IMR-90 (cell line): Measurements from ENCODE around the gene SNRNP25. TPM values are rescaled to one million over a fixed set of nuclear protein-coding genes. Genes with fewer than 3 reads are reported as not detected.
"Not testable (repeated sequence)": the region's sequence is repeated elsewhere in the genome, so short reads cannot be mapped to it uniquely, and the experiment has no call there.

Source experiments
- ATAC-seq: fragments of 200-7000 bp; cut with Tn5 transposase; 2 replicates; pipeline ENCODE4 v1.9.1; 2020; ENCODE audit warnings: low read depth, mild to moderate bottlenecking, moderate library complexity
- BruUV-seq: library from RNA; stranded (reverse); fragments of 400-500 nt; replicated peaks from 2 replicates; lab custom pipeline; 2021; lab: Mats Ljungman, UMichigan
- CTCF ChIA-PET: fragments of 300-600 bp; formaldehyde crosslinking; extraction: SDS; loops from one replicate; lab custom pipeline; 2021; ENCODE audit warnings: antibody characterized with exemption; lab: Yijun Ruan, JAX
- POLR2A ChIA-PET: fragments of 300-600 bp; sonication (Branson Sonifier 250); formaldehyde crosslinking; loops from one replicate; lab custom pipeline; 2022; ENCODE audit warnings: antibody characterized with exemption; ENCODE audit not compliant: unreplicated experiment; lab: Charles Lee
- DNase-seq: peaks from one replicate; pipeline ENCODE4 v3.0.0; 2013
- H2AFZ ChIP-seq: replicated peaks from 2 replicates; pipeline ENCODE3; 2013; ENCODE audit warnings: low read length, mild to moderate bottlenecking; ENCODE audit not compliant: poor library complexity
- H2AK5ac ChIP-seq: 2 replicates; pipeline ENCODE4 v1.6.1; 2013; ENCODE audit warnings: low read depth, low read length, inconsistent platforms
- H2AK9ac ChIP-seq: replicated peaks from 2 replicates; pipeline ENCODE3; 2013; ENCODE audit warnings: mild to moderate bottlenecking, low read depth, low read length, moderate library complexity; ENCODE audit not compliant: poor library complexity
- H2BK120ac ChIP-seq: 2 replicates; pipeline ENCODE4 v1.6.1; 2013; ENCODE audit warnings: low read depth, low read length, inconsistent platforms
- H2BK15ac ChIP-seq: 3 replicates; pipeline ENCODE4 v1.6.1; 2013; ENCODE audit warnings: low read depth, low read length, inconsistent platforms
- H2BK20ac ChIP-seq: 2 replicates; pipeline ENCODE4 v1.6.1; 2013; ENCODE audit warnings: low read depth, mild to moderate bottlenecking, inconsistent platforms, low read length, moderate library complexity
- H2BK5ac ChIP-seq: 2 replicates; pipeline ENCODE4 v1.6.1; 2013; ENCODE audit warnings: mild to moderate bottlenecking, low read depth, low read length, inconsistent platforms; ENCODE audit not compliant: poor library complexity, severe bottlenecking
- H3K14ac ChIP-seq: replicated peaks from 2 replicates; pipeline ENCODE4 v1.6.1; 2013; ENCODE audit warnings: low read depth, low read length, inconsistent platforms
- H3K18ac ChIP-seq: 2 replicates; pipeline ENCODE4 v1.6.1; 2013; ENCODE audit warnings: low read depth, low read length, control low read depth
- H3K23ac ChIP-seq: 2 replicates; pipeline ENCODE4 v1.6.1; 2013; ENCODE audit warnings: low read depth, low read length, inconsistent platforms
- H3K27ac ChIP-seq: 2 replicates; pipeline ENCODE4 v1.5.1; 2013; ENCODE audit warnings: mild to moderate bottlenecking, control low read depth, low read length; ENCODE audit not compliant: insufficient read depth
- H3K27me3 ChIP-seq: 2 replicates; pipeline ENCODE4 v1.6.1; 2013; ENCODE audit warnings: low read length; ENCODE audit not compliant: control insufficient read depth, insufficient read depth
- H3K36me3 ChIP-seq: 2 replicates; pipeline ENCODE4 v1.6.1; 2013; ENCODE audit warnings: low read length, mixed read lengths; ENCODE audit not compliant: control insufficient read depth, insufficient read depth
- H3K4ac ChIP-seq: 2 replicates; pipeline ENCODE4 v1.6.1; 2013; ENCODE audit warnings: low read depth, low read length, inconsistent platforms
- H3K4me1 ChIP-seq: 2 replicates; pipeline ENCODE4 v1.6.1; 2013; ENCODE audit warnings: low read length, mixed read lengths; ENCODE audit not compliant: control insufficient read depth, insufficient read depth
- H3K4me2 ChIP-seq: 2 replicates; pipeline ENCODE4 v1.6.1; 2013; ENCODE audit warnings: low read depth, mild to moderate bottlenecking, control low read depth, low read length, moderate library complexity
- H3K4me3 ChIP-seq: 2 replicates; pipeline ENCODE4 v1.5.1; 2013; ENCODE audit warnings: low read depth, mild to moderate bottlenecking, control low read depth, low read length, moderate library complexity; ENCODE audit not compliant: insufficient read depth
- H3K56ac ChIP-seq: 2 replicates; pipeline ENCODE4 v1.6.1; 2013; ENCODE audit warnings: low read length, inconsistent platforms; ENCODE audit not compliant: insufficient read depth; ENCODE audit errors: extremely low read depth
- H3K79me1 ChIP-seq, 2 experiments: 2 replicates each; pipeline ENCODE4 v1.6.1; 2013; ENCODE audit warnings: low read length in 2 of 2, inconsistent platforms in 1 of 2, low read depth in 1 of 2
- H3K9ac ChIP-seq: 2 replicates; pipeline ENCODE4 v1.6.1; 2013; ENCODE audit warnings: low read depth, low read length, control low read depth
- H3K9me1 ChIP-seq: 2 replicates; pipeline ENCODE4 v1.6.1; 2013; ENCODE audit warnings: low read length, inconsistent platforms; ENCODE audit not compliant: insufficient read depth
- H3K9me3 ChIP-seq: 2 replicates; pipeline ENCODE4 v1.6.1; 2013; ENCODE audit warnings: low read length; ENCODE audit not compliant: control insufficient read depth, insufficient read depth
- H4K20me1 ChIP-seq: 2 replicates; pipeline ENCODE4 v1.6.1; 2013; ENCODE audit warnings: low read length, inconsistent platforms; ENCODE audit not compliant: insufficient read depth
- H4K5ac ChIP-seq: 2 replicates; pipeline ENCODE4 v1.6.1; 2013; ENCODE audit warnings: mild to moderate bottlenecking, low read depth, low read length, control low read depth
- H4K8ac ChIP-seq, 2 experiments: 2 replicates each; pipeline ENCODE4 v1.6.1; 2013; ENCODE audit warnings: low read depth in 2 of 2, low read length in 2 of 2, control low read depth in 1 of 2, inconsistent platforms in 1 of 2
- H4K91ac ChIP-seq: 2 replicates; pipeline ENCODE4 v1.6.1; 2013; ENCODE audit warnings: low read depth, low read length, inconsistent platforms; ENCODE audit not compliant: insufficient read depth
- WGBS, 2 experiments: methylation state at CpG; one replicate each; pipeline versions ENCODE4 v1.1.5 to v1.1.7; 2013; ENCODE audit warnings: missing lambda C conversion rate in 2 of 2; ENCODE audit not compliant: insufficient read length in 1 of 2; ENCODE audit errors: extremely low coverage in 2 of 2; 5-methylcytosine and 5-hydroxymethylcytosine counted together
- dilution Hi-C: fragments of 300-500 bp; cut with HindIII; formaldehyde crosslinking; loops from one replicate; pipeline ENCODE4 v1.14.3; 2018; ENCODE audit warnings: low sequenced_read_pairs; ENCODE audit not compliant: unreplicated experiment
- in situ Hi-C: fragments of 300-500 bp; cut with MboI; formaldehyde crosslinking; loops from 3 replicates; pipeline ENCODE4 v1.14.3; 2019; ENCODE audit warnings: low sequenced_read_pairs, inconsistent platforms, mixed read lengths
- intact Hi-C: fragments of 100-400 bp; cut with micrococcal nuclease; formaldehyde crosslinking; loops from 2 replicates; pipeline ENCODE4 v1.10.0; 2022
- polyA plus RNA-seq, 3 experiments: library from polyadenylated mRNA; depleted of rRNA; stranded (reverse); fragments of >200 nt; gene quantifications; 2 replicates each; pipeline ENCODE4 v1.2.3, GENCODE V29; 2012; ENCODE audit warnings: low replicate concordance in 1 of 3
- total RNA-seq: library from RNA; depleted of rRNA; stranded (reverse); fragments of >200 nt; gene quantifications from 2 replicates; pipeline ENCODE4 v1.2.3, GENCODE V29; 2012

SNRNP25 gene
- total and polyA plus RNA-seq, 2 of the 4 experiments (the other 2 are of a cell fraction) = 67.2 to 88.0 TPM

GRCh38 chr16:46510-46909, 7.1 kb upstream of the SNRNP25 start:
- H2BK15ac ChIP-seq, DNase-seq, intact Hi-C loops, H3K4me3 ChIP-seq, BruUV-seq, H2AK9ac ChIP-seq, H3K4ac ChIP-seq, H3K4me1 ChIP-seq, H3K27ac ChIP-seq, H4K5ac ChIP-seq, H4K91ac ChIP-seq, H3K9me1 ChIP-seq, ATAC-seq, POLR2A ChIA-PET, dilution Hi-C loops, H3K56ac ChIP-seq, H4K20me1 ChIP-seq, H3K18ac ChIP-seq, H3K9me3 ChIP-seq, CTCF ChIA-PET, H2AK5ac ChIP-seq, H3K27me3 ChIP-seq, H2BK20ac ChIP-seq, H4K8ac ChIP-seq, H3K14ac ChIP-seq, H3K23ac ChIP-seq, H2BK120ac ChIP-seq, H3K4me2 ChIP-seq, H2AFZ ChIP-seq, H2BK5ac ChIP-seq, H3K9ac ChIP-seq, in situ Hi-C loops: not testable (repeated sequence)
- peaks cover 19% of the 10 kb centered on the region for H3K36me3 ChIP-seq
- whole genome bisulfite sequencing, 2 experiments = no CpG with 5 or more reads among the region's 7 CpGs
- H3K79me1 ChIP-seq = peaks cover 14 to 24% of the 10 kb centered on the region in 2 experiments; a peak in 3 of 4 replicates
